Erythroblast (primary cell): ENCODE results near the gene SNAP47.

ENCODE experiments used
- GATA1 ChIP-seq: IDR thresholded peaks from 2 replicates; pipeline ENCODE4 v1.6.1; 2011; ENCODE audit warnings: low read depth, mild to moderate bottlenecking, control low read depth, low read length, moderate library complexity
- POLR2A ChIP-seq: IDR thresholded peaks from 2 replicates; pipeline ENCODE4 v1.6.1; 2011; ENCODE audit warnings: mild to moderate bottlenecking, low read length

DNA sequence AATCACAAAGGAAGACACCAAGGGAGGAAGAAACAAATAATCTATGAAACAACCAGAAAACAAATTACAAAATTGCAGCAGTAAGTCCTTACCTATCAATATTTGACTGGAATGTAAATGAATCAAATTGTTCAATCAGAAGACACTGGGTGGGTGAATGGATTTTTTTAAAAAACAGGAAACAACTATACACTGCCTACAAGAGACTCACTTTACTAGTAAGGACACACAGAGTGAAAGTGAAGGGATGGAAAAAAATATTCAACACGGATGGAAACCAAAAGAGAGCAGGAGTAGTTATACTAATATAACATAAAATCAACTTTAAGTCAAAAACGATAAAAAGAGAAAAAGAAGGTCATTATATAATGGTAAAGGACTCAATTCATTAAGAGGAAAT is 73.8 kb downstream of the SNAP47 start:
- TF ChIP-seq POLR2A = no peak
- TF ChIP-seq GATA1 = no peak
